Lower leg skin (tissue), 3 donors: ENCODE results near the gene ILDR1.

Experiments
- POLR2A ChIP-seq, 2 donors: fragments of 450-650 bp; IDR thresholded peaks; one replicate each; pipeline ENCODE4 v1.6.1; 2016 to 2017; ENCODE audit warnings: antibody characterized with exemption in 2 of 2, mild to moderate bottlenecking in 1 of 2, moderate library complexity in 1 of 2
- TF ChIP-seq, protein P1 (sequence below), 3 donors: fragments of 450-650 bp; IDR thresholded peaks; one replicate each; pipeline ENCODE4 v1.5.1; 2016; ENCODE audit warnings: antibody characterized with exemption in 3 of 3, mild to moderate bottlenecking in 3 of 3, moderate library complexity in 2 of 3

DNA sequence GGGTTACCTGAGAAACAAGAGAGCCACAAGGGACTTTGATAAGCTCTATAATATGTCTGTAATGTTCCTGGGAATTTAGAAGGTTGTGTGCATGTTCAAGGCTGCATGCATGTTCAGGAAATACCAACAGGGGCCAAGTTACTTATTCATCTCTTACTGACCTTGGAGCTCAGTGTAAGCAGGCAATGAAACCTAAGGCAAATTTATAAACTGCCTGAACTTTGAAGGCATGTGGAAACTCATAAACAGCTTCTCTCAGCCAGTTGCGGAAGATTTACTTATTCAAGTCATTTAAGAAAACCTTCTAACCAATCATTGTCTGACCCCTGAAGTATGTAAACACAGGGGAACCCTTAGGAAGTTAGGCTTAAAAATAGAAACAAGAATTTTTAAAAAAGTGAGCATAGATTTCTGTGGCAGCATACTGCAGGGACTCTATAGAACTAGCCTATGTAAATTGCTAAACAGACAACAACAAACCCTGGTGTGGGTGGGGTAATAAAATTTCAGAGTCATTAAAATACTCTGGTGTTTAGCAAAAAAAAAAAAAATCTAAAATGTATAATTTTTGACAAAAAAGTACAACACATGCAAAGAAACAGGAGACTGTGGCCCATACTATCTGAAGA, 70.6 kb downstream of the ILDR1 start:
- TF ChIP-seq, protein P1, sequence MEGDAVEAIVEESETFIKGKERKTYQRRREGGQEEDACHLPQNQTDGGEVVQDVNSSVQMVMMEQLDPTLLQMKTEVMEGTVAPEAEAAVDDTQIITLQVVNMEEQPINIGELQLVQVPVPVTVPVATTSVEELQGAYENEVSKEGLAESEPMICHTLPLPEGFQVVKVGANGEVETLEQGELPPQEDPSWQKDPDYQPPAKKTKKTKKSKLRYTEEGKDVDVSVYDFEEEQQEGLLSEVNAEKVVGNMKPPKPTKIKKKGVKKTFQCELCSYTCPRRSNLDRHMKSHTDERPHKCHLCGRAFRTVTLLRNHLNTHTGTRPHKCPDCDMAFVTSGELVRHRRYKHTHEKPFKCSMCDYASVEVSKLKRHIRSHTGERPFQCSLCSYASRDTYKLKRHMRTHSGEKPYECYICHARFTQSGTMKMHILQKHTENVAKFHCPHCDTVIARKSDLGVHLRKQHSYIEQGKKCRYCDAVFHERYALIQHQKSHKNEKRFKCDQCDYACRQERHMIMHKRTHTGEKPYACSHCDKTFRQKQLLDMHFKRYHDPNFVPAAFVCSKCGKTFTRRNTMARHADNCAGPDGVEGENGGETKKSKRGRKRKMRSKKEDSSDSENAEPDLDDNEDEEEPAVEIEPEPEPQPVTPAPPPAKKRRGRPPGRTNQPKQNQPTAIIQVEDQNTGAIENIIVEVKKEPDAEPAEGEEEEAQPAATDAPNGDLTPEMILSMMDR (IDR thresholded peaks at IDR 0.05), result no peak
- no peak for TF ChIP-seq POLR2A (IDR thresholded peaks at IDR 0.05)
